ENCODE data around the gene CCSER1. TPM values are rescaled to one million over a fixed set of nuclear protein-coding genes. Genes with fewer than 3 reads are reported as not detected.

The CCSER1 gene
- total RNA-seq, 2 donors from 2014 or later = 1.5 to 2.7 TPM

DNA sequence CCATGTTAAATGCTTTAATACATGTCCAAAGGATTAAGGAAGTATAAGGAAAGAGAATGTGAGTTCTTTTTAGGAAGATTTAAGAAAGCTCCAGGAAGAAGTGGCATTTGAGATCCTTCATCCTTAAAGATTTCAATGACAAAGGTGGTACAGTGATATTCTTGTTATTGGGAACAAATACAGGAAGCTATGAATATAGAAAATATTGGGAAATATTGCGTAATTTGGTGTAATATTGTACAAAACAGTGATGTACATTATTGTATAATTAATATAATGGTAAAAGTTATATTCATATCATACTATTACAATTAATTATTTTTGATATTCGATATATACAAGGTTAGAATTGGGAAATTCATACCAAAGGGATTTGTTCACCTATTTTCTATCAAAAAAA lies 937.9 kb downstream of the CCSER1 start:
- H3K4me3 ChIP-seq = no peak overlapping the region
- no peaks in the 10 kb centered on the region for H3K27me3 ChIP-seq (replicated peaks; ENCODE audit: insufficient read depth)
- no peaks in the 10 kb centered on the region for H3K4me1 ChIP-seq (ENCODE audit: control insufficient read depth in 1 of 2, low read depth in 2 of 2)
- H3K9me3 ChIP-seq = no peaks in the 10 kb centered on the region
- DNase-seq (ENCODE audit: low spot score) (no peak), ATAC-seq (ENCODE audit: insufficient number of reproducible peaks, low FRiP score, low read depth) (no peak)
- no peak overlapping the region for H3K27ac ChIP-seq
- H3K36me3 ChIP-seq = no peaks in the 10 kb centered on the region
- TF ChIP-seq, protein P1, sequence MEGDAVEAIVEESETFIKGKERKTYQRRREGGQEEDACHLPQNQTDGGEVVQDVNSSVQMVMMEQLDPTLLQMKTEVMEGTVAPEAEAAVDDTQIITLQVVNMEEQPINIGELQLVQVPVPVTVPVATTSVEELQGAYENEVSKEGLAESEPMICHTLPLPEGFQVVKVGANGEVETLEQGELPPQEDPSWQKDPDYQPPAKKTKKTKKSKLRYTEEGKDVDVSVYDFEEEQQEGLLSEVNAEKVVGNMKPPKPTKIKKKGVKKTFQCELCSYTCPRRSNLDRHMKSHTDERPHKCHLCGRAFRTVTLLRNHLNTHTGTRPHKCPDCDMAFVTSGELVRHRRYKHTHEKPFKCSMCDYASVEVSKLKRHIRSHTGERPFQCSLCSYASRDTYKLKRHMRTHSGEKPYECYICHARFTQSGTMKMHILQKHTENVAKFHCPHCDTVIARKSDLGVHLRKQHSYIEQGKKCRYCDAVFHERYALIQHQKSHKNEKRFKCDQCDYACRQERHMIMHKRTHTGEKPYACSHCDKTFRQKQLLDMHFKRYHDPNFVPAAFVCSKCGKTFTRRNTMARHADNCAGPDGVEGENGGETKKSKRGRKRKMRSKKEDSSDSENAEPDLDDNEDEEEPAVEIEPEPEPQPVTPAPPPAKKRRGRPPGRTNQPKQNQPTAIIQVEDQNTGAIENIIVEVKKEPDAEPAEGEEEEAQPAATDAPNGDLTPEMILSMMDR (IDR thresholded peaks at IDR 0.05) = no peak

DNA sequence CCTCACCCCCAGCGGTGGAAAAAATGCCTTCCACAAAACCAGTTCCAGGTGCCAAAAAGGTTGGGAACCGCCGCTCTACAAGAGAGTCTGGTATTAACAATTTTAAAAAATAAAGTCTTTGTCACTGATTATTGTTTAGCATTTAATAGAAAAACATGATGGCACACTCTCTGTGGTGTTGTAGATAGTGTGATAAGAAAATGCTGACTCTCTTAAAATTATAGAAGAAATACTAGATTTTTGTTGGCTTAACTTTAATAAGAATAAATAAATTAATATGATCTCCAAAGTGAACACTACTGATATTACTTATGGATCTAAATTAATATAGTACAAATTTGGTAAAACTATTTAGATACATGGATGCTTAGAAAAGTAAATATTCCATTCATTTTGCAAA lies 943.5 kb downstream of the CCSER1 start:
- H3K4me1 ChIP-seq (ENCODE audit: control insufficient read depth in 1 of 2, low read depth in 2 of 2) = no peaks in the 10 kb centered on the region
- no peak overlapping the region for H3K4me3 ChIP-seq
- no peaks in the 10 kb centered on the region for H3K27me3 ChIP-seq (replicated peaks; ENCODE audit: insufficient read depth)
- TF ChIP-seq, protein P1 (IDR thresholded peaks at IDR 0.05) = no peak
- ATAC-seq (ENCODE audit: insufficient number of reproducible peaks, low FRiP score, low read depth) (no peak), DNase-seq (ENCODE audit: low spot score) (no peak)
- no peaks in the 10 kb centered on the region for H3K36me3 ChIP-seq
- no peaks in the 10 kb centered on the region for H3K9me3 ChIP-seq
- no peak overlapping the region for H3K27ac ChIP-seq

DNA sequence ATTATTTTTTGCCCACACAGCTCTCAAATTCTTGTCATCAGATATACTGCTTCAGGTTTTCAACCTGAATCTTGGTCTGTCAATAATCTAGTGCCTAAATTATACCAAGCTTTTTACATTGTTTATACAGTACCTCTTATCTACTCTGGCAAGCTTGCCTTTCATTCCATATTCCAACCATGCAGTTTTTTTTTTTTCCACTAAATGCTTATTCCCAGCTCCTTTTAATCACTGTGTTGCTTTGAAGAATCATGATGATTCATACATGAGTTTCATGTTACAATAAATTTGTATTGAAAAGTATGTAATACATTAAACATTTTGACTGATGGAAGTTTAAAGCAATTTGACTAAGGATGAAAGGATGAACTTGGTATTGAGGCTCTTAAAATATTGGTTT lies 949.0 kb downstream of the CCSER1 start:
- no peak for ATAC-seq (ENCODE audit: insufficient number of reproducible peaks, low FRiP score, low read depth)
- no peak for DNase-seq (ENCODE audit: low spot score)
- Histone ChIP-seq H3K4me1 (ENCODE audit: control insufficient read depth in 1 of 2, low read depth in 2 of 2) (no peaks in the 10 kb centered on the region), H3K4me3 (no peak overlapping the region), H3K36me3 (no peaks in the 10 kb centered on the region), H3K27me3 (replicated peaks; ENCODE audit: insufficient read depth) (no peaks in the 10 kb centered on the region), H3K9me3 (peaks cover 5% of the 10 kb centered on the region), H3K27ac (no peak overlapping the region)
- TF ChIP-seq, protein P1 (IDR thresholded peaks at IDR 0.05) = no peak

DNA sequence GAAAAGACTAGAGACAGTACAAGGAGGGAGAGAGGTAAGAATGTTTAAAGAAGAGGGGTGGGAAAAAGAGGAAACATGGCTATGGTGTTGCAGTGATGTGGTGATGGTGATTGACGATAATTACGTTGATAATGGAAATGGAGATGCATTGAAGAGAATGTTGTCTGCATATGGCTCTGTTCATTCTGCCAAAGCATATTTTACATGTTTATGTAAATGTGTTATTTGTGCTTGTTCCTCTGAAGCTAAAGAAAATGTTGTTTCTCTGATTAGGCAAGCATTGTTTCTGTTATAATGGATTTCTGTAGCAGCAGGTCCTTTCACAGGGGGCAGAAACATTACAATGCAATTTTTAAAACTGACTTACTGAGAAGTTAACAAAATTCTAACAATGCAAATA lies 958.8 kb downstream of the CCSER1 start:
- Histone ChIP-seq H3K4me1 (ENCODE audit: control insufficient read depth in 1 of 2, low read depth in 2 of 2) (no peaks in the 10 kb centered on the region), H3K27me3 (replicated peaks; ENCODE audit: insufficient read depth) (no peaks in the 10 kb centered on the region), H3K27ac (no peak overlapping the region), H3K4me3 (no peak overlapping the region), H3K36me3 (no peaks in the 10 kb centered on the region), H3K9me3 (no peaks in the 10 kb centered on the region)
- ATAC-seq (ENCODE audit: insufficient number of reproducible peaks, low FRiP score, low read depth) = no peak
- TF ChIP-seq, protein P1 (IDR thresholded peaks at IDR 0.05) = no peak
- no peak for DNase-seq (ENCODE audit: low spot score)

DNA sequence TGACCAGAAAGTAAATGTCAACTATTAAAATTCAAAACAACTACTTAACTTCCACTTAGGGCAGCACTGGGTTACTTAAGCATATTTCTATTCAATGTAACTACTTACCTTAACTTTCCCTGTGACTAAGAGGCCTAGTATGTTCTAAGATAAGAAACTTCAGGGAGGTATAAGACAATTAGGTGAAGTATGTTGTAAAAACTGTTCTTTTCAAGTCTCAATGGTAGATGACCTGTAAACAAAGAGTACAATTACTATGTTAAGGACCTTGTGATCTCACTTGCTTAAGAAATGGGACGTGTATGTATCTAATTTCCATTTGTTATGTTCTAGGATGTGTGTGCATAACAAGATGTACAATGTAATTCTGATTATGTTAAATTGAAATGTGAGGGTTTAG lies 960.5 kb downstream of the CCSER1 start:
- H3K4me1 ChIP-seq (ENCODE audit: control insufficient read depth in 1 of 2, low read depth in 2 of 2) = no peaks in the 10 kb centered on the region
- H3K4me3 ChIP-seq = no peak overlapping the region
- H3K27me3 ChIP-seq (replicated peaks; ENCODE audit: insufficient read depth) = no peaks in the 10 kb centered on the region
- H3K36me3 ChIP-seq = no peaks in the 10 kb centered on the region
- H3K9me3 ChIP-seq = no peaks in the 10 kb centered on the region
- DNase-seq (ENCODE audit: low spot score) = no peak
- ATAC-seq (ENCODE audit: insufficient number of reproducible peaks, low FRiP score, low read depth) = no peak
- no peak overlapping the region for H3K27ac ChIP-seq
- TF ChIP-seq, protein P1 (IDR thresholded peaks at IDR 0.05) = no peak

All from thoracic aorta (tissue), 2 donors.